Measurements from ENCODE around the gene PPIF. TPM values are rescaled to one million over a fixed set of nuclear protein-coding genes. Genes with fewer than 3 reads are reported as not detected.
A peak's percentile ranks its signal among the peaks of the same experiment; 100 is the strongest.

The PPIF gene
- total and polyA plus RNA-seq, 2 of the 4 experiments (the other 2 are of a cell fraction) = 29.2 to 130 TPM

DNA sequence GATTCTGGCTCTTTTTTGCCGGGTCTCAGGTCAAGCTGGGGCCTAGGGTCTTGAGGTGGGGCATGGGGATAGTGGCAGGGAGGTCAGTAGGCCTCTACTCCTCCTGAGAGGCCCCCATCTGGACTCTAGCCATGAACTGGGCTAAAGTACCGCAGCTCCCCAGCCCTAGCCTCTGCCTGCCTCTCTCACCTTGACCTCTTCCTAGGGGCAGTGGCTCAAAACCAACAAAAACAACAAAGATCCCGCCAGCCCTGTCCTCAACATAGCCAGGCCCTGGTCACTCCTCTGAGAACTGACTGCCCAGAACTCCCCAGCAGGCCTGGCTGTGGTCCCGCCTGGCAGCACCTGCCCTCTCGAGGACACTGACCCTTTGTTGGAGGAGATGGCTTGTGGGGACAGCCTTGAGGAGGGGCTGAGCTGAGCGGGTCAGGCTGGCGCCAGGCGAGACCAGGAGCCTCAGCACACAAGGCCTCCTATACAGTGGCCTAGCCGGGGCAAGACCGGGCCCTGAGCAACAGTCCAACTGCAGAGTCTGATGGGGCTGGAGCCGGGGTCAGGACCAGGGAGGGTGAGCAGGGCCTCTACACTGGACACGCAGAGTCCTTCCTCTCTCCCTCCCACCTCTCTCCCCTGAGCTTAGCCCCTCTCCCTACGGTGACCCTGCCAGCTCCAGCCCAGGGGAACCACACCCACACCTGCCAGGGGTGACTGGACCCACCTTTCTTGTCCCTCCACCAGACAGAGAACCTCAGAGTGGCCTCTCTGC, 11.6 kb upstream of the PPIF start:
- Histone ChIP-seq H3K4me3 (ENCODE audit: insufficient read depth, low read depth, low read length) (no peak overlapping the region), H2BK15ac (ENCODE audit: low read depth, low read length) (peak overlapping the region; percentile 63; the same call in 2 of the 3 replicates), H3K18ac (ENCODE audit: low read depth, low read length) (no peak overlapping the region; the same call in 1 of the 2 replicates), H2AK9ac (replicated peaks; ENCODE audit: low read depth, low read length, poor library complexity) (peak overlapping the region; percentile 84), H4K8ac (ENCODE audit: low read depth in 2 of 2, low read length in 2 of 2) (peak overlapping the region in 1 of 2 experiments; percentile 32; a peak in 1 of 4 replicates), H3K23ac (ENCODE audit: low read depth, low read length) (no peak overlapping the region; the same call in 1 of the 2 replicates), H3K9me1 (ENCODE audit: insufficient read depth, low read length) (peaks cover 19% of the 10 kb centered on the region), H3K9me3 (ENCODE audit: control insufficient read depth, insufficient read depth, low read length) (no peaks in the 10 kb centered on the region), H3K4me2 (ENCODE audit: low read depth, low read length) (no peak overlapping the region), H3K79me1 (ENCODE audit: low read depth in 1 of 2, low read length in 2 of 2) (no peaks in the 10 kb centered on the region; a peak in 1 of 4 replicates), H3K4me1 (ENCODE audit: control insufficient read depth, insufficient read depth, low read length) (peaks cover 9% of the 10 kb centered on the region; the same call in 1 of the 2 replicates), H3K56ac (ENCODE audit: extremely low read depth, insufficient read depth, low read length) (no peak overlapping the region), H2BK20ac (ENCODE audit: low read depth, low read length) (peak overlapping the region; percentile 96), H4K5ac (ENCODE audit: low read depth, low read length) (peak overlapping the region; percentile 36; the same call in 1 of the 2 replicates), H3K36me3 (ENCODE audit: control insufficient read depth, insufficient read depth, low read length) (no peaks in the 10 kb centered on the region), H3K14ac (replicated peaks; ENCODE audit: low read depth, low read length) (no peak overlapping the region; the same call in 1 of the 2 replicates), H3K9ac (ENCODE audit: low read depth, low read length) (no peak overlapping the region), H2BK120ac (ENCODE audit: low read depth, low read length) (peak overlapping the region; percentile 98), H3K4ac (ENCODE audit: low read depth, low read length) (peak overlapping the region; percentile 98), H3K27me3 (ENCODE audit: control insufficient read depth, insufficient read depth, low read length) (no peaks in the 10 kb centered on the region), H2BK5ac (ENCODE audit: low read depth, low read length, poor library complexity, severe bottlenecking) (peak overlapping the region; percentile 71), H4K91ac (ENCODE audit: insufficient read depth, low read depth, low read length) (peak overlapping the region; percentile 38), H3K27ac (ENCODE audit: insufficient read depth, low read length) (no peak overlapping the region; the same call in 1 of the 2 replicates), H4K20me1 (ENCODE audit: insufficient read depth, low read length) (no peaks in the 10 kb centered on the region), H2AK5ac (ENCODE audit: low read depth, low read length) (peak overlapping the region; percentile 92), H2AFZ (replicated peaks; ENCODE audit: low read length, poor library complexity) (peak overlapping the region; percentile 60)
- CTCF ChIA-PET = no interaction called here
- WGBS, 2 experiments (ENCODE audit: extremely low coverage in 2 of 2, insufficient read length in 1 of 2) = 89% methylated on average over 1 of the region's 13 CpGs; no CpG with 5 or more reads in 1 of the 2 experiments
- in situ Hi-C loops (cut with MboI; ENCODE audit: low sequenced_read_pairs) (no loop called here), dilution Hi-C loops (cut with HindIII; ENCODE audit: low sequenced_read_pairs, unreplicated experiment) (no loop called here), intact Hi-C loops (cut with micrococcal nuclease) (no loop called here)
- BruUV-seq (replicated peaks) = no TSS peak
- POLR2A ChIA-PET (ENCODE audit: unreplicated experiment) = no interaction called here
- no peak for DNase-seq
- ATAC-seq (ENCODE audit: low read depth) = no peak
- TF ChIP-seq MAFK (IDR thresholded peaks at IDR 0.05; ENCODE audit: low read depth, low read length) = no peak
- TF ChIP-seq, protein P1, sequence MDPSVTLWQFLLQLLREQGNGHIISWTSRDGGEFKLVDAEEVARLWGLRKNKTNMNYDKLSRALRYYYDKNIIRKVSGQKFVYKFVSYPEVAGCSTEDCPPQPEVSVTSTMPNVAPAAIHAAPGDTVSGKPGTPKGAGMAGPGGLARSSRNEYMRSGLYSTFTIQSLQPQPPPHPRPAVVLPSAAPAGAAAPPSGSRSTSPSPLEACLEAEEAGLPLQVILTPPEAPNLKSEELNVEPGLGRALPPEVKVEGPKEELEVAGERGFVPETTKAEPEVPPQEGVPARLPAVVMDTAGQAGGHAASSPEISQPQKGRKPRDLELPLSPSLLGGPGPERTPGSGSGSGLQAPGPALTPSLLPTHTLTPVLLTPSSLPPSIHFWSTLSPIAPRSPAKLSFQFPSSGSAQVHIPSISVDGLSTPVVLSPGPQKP (IDR thresholded peaks at IDR 0.05; ENCODE audit: borderline replicate concordance, low read depth, low read length) = no peak
- TF ChIP-seq CHD1 (IDR thresholded peaks at IDR 0.05; ENCODE audit: low read depth, low read length) = no peak
- TF ChIP-seq RAD21 (IDR thresholded peaks at IDR 0.05; ENCODE audit: low read length) = no peak
- no peak for TF ChIP-seq MXI1 (IDR thresholded peaks at IDR 0.05; ENCODE audit: borderline replicate concordance, low read depth, low read length)
- no peak for TF ChIP-seq NFE2L2 (IDR thresholded peaks at IDR 0.05; ENCODE audit: low read depth, low read length)
- TF ChIP-seq BHLHE40 (IDR thresholded peaks at IDR 0.05; ENCODE audit: low read depth, low read length) = no peak
- TF ChIP-seq RFX5 (IDR thresholded peaks at IDR 0.05; ENCODE audit: low read depth, low read length) = no peak
- TF ChIP-seq SMC3 (IDR thresholded peaks at IDR 0.05; ENCODE audit: low read depth, low read length) = no peak
- no peak for TF ChIP-seq FOS (IDR thresholded peaks at IDR 0.05; ENCODE audit: low read depth, low read length)
- TF ChIP-seq, protein P2, sequence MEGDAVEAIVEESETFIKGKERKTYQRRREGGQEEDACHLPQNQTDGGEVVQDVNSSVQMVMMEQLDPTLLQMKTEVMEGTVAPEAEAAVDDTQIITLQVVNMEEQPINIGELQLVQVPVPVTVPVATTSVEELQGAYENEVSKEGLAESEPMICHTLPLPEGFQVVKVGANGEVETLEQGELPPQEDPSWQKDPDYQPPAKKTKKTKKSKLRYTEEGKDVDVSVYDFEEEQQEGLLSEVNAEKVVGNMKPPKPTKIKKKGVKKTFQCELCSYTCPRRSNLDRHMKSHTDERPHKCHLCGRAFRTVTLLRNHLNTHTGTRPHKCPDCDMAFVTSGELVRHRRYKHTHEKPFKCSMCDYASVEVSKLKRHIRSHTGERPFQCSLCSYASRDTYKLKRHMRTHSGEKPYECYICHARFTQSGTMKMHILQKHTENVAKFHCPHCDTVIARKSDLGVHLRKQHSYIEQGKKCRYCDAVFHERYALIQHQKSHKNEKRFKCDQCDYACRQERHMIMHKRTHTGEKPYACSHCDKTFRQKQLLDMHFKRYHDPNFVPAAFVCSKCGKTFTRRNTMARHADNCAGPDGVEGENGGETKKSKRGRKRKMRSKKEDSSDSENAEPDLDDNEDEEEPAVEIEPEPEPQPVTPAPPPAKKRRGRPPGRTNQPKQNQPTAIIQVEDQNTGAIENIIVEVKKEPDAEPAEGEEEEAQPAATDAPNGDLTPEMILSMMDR (conservative IDR thresholded peaks at IDR 0.05; ENCODE audit: low read depth, low read length) = no peak
- TF ChIP-seq POLR2A (IDR thresholded peaks at IDR 0.05; ENCODE audit: low read depth, low read length) = no peak
- TF ChIP-seq, protein P3, sequence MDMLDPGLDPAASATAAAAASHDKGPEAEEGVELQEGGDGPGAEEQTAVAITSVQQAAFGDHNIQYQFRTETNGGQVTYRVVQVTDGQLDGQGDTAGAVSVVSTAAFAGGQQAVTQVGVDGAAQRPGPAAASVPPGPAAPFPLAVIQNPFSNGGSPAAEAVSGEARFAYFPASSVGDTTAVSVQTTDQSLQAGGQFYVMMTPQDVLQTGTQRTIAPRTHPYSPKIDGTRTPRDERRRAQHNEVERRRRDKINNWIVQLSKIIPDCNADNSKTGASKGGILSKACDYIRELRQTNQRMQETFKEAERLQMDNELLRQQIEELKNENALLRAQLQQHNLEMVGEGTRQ (IDR thresholded peaks at IDR 0.05; ENCODE audit: low read depth, low read length) = no peak
- no peak for TF ChIP-seq CEBPB (IDR thresholded peaks at IDR 0.05; ENCODE audit: low read depth, low read length)
- TF ChIP-seq MAZ (IDR thresholded peaks at IDR 0.05; ENCODE audit: borderline replicate concordance, low read depth, low read length) = no peak
